IMR-90 (cell line): ENCODE results near the gene AGAP1. TPM values are rescaled to one million over a fixed set of nuclear protein-coding genes. Genes with fewer than 3 reads are reported as not detected.
A peak's percentile ranks its signal among the peaks of the same experiment; 100 is the strongest.

Experiments
- ATAC-seq: fragments of 200-7000 bp; cut with Tn5 transposase; 2 replicates; pipeline ENCODE4 v1.9.1; 2020; ENCODE audit warnings: low read depth, mild to moderate bottlenecking, moderate library complexity
- BruUV-seq: library from RNA; stranded (reverse); fragments of 400-500 nt; replicated peaks from 2 replicates; lab custom pipeline; 2021; lab: Mats Ljungman, UMichigan
- CTCF ChIA-PET: fragments of 300-600 bp; formaldehyde crosslinking; extraction: SDS; loops from one replicate; lab custom pipeline; 2021; ENCODE audit warnings: antibody characterized with exemption; lab: Yijun Ruan, JAX
- POLR2A ChIA-PET: fragments of 300-600 bp; sonication (Branson Sonifier 250); formaldehyde crosslinking; loops from one replicate; lab custom pipeline; 2022; ENCODE audit warnings: antibody characterized with exemption; ENCODE audit not compliant: unreplicated experiment; lab: Charles Lee
- DNase-seq: peaks from one replicate; pipeline ENCODE4 v3.0.0; 2013
- H2AFZ ChIP-seq: replicated peaks from 2 replicates; pipeline ENCODE3; 2013; ENCODE audit warnings: low read length, mild to moderate bottlenecking; ENCODE audit not compliant: poor library complexity
- H2AK5ac ChIP-seq: 2 replicates; pipeline ENCODE4 v1.6.1; 2013; ENCODE audit warnings: low read depth, low read length, inconsistent platforms
- H2AK9ac ChIP-seq: replicated peaks from 2 replicates; pipeline ENCODE3; 2013; ENCODE audit warnings: mild to moderate bottlenecking, low read depth, low read length, moderate library complexity; ENCODE audit not compliant: poor library complexity
- H2BK120ac ChIP-seq: 2 replicates; pipeline ENCODE4 v1.6.1; 2013; ENCODE audit warnings: low read depth, low read length, inconsistent platforms
- H2BK15ac ChIP-seq: 3 replicates; pipeline ENCODE4 v1.6.1; 2013; ENCODE audit warnings: low read depth, low read length, inconsistent platforms
- H2BK20ac ChIP-seq: 2 replicates; pipeline ENCODE4 v1.6.1; 2013; ENCODE audit warnings: low read depth, mild to moderate bottlenecking, inconsistent platforms, low read length, moderate library complexity
- H2BK5ac ChIP-seq: 2 replicates; pipeline ENCODE4 v1.6.1; 2013; ENCODE audit warnings: mild to moderate bottlenecking, low read depth, low read length, inconsistent platforms; ENCODE audit not compliant: poor library complexity, severe bottlenecking
- H3K14ac ChIP-seq: replicated peaks from 2 replicates; pipeline ENCODE4 v1.6.1; 2013; ENCODE audit warnings: low read depth, low read length, inconsistent platforms
- H3K18ac ChIP-seq: 2 replicates; pipeline ENCODE4 v1.6.1; 2013; ENCODE audit warnings: low read depth, low read length, control low read depth
- H3K23ac ChIP-seq: 2 replicates; pipeline ENCODE4 v1.6.1; 2013; ENCODE audit warnings: low read depth, low read length, inconsistent platforms
- H3K27ac ChIP-seq: 2 replicates; pipeline ENCODE4 v1.5.1; 2013; ENCODE audit warnings: mild to moderate bottlenecking, control low read depth, low read length; ENCODE audit not compliant: insufficient read depth
- H3K27me3 ChIP-seq: 2 replicates; pipeline ENCODE4 v1.6.1; 2013; ENCODE audit warnings: low read length; ENCODE audit not compliant: control insufficient read depth, insufficient read depth
- H3K36me3 ChIP-seq: 2 replicates; pipeline ENCODE4 v1.6.1; 2013; ENCODE audit warnings: low read length, mixed read lengths; ENCODE audit not compliant: control insufficient read depth, insufficient read depth
- H3K4ac ChIP-seq: 2 replicates; pipeline ENCODE4 v1.6.1; 2013; ENCODE audit warnings: low read depth, low read length, inconsistent platforms
- H3K4me1 ChIP-seq: 2 replicates; pipeline ENCODE4 v1.6.1; 2013; ENCODE audit warnings: low read length, mixed read lengths; ENCODE audit not compliant: control insufficient read depth, insufficient read depth
- H3K4me2 ChIP-seq: 2 replicates; pipeline ENCODE4 v1.6.1; 2013; ENCODE audit warnings: low read depth, mild to moderate bottlenecking, control low read depth, low read length, moderate library complexity
- H3K4me3 ChIP-seq: 2 replicates; pipeline ENCODE4 v1.5.1; 2013; ENCODE audit warnings: low read depth, mild to moderate bottlenecking, control low read depth, low read length, moderate library complexity; ENCODE audit not compliant: insufficient read depth
- H3K56ac ChIP-seq: 2 replicates; pipeline ENCODE4 v1.6.1; 2013; ENCODE audit warnings: low read length, inconsistent platforms; ENCODE audit not compliant: insufficient read depth; ENCODE audit errors: extremely low read depth
- H3K79me1 ChIP-seq, 2 experiments: 2 replicates each; pipeline ENCODE4 v1.6.1; 2013; ENCODE audit warnings: low read length in 2 of 2, inconsistent platforms in 1 of 2, low read depth in 1 of 2
- H3K9ac ChIP-seq: 2 replicates; pipeline ENCODE4 v1.6.1; 2013; ENCODE audit warnings: low read depth, low read length, control low read depth
- H3K9me1 ChIP-seq: 2 replicates; pipeline ENCODE4 v1.6.1; 2013; ENCODE audit warnings: low read length, inconsistent platforms; ENCODE audit not compliant: insufficient read depth
- H3K9me3 ChIP-seq: 2 replicates; pipeline ENCODE4 v1.6.1; 2013; ENCODE audit warnings: low read length; ENCODE audit not compliant: control insufficient read depth, insufficient read depth
- H4K20me1 ChIP-seq: 2 replicates; pipeline ENCODE4 v1.6.1; 2013; ENCODE audit warnings: low read length, inconsistent platforms; ENCODE audit not compliant: insufficient read depth
- H4K5ac ChIP-seq: 2 replicates; pipeline ENCODE4 v1.6.1; 2013; ENCODE audit warnings: mild to moderate bottlenecking, low read depth, low read length, control low read depth
- H4K8ac ChIP-seq, 2 experiments: 2 replicates each; pipeline ENCODE4 v1.6.1; 2013; ENCODE audit warnings: low read depth in 2 of 2, low read length in 2 of 2, control low read depth in 1 of 2, inconsistent platforms in 1 of 2
- H4K91ac ChIP-seq: 2 replicates; pipeline ENCODE4 v1.6.1; 2013; ENCODE audit warnings: low read depth, low read length, inconsistent platforms; ENCODE audit not compliant: insufficient read depth
- FOS ChIP-seq: fragments of 150-350 bp; IDR thresholded peaks from 2 replicates; pipeline ENCODE4 v1.6.1; 2016; ENCODE audit warnings: low read depth, low read length
- MAFK ChIP-seq: IDR thresholded peaks from 2 replicates; pipeline ENCODE4 v1.6.1; 2012; ENCODE audit warnings: low read depth, low read length, improper control_type of control experiment
- MAZ ChIP-seq: IDR thresholded peaks from 2 replicates; pipeline ENCODE4 v1.6.1; 2012; ENCODE audit warnings: low read depth, mild to moderate bottlenecking, low read length, improper control_type of control experiment, moderate library complexity, borderline replicate concordance
- MXI1 ChIP-seq: IDR thresholded peaks from 2 replicates; pipeline ENCODE4 v1.6.1; 2012; ENCODE audit warnings: low read depth, mild to moderate bottlenecking, low read length, moderate library complexity, borderline replicate concordance
- POLR2A ChIP-seq: IDR thresholded peaks from 2 replicates; pipeline ENCODE4 v1.6.1; 2012; ENCODE audit warnings: mild to moderate bottlenecking, low read depth, low read length
- WGBS, 2 experiments: methylation state at CpG; one replicate each; pipeline versions ENCODE4 v1.1.5 to v1.1.7; 2013; ENCODE audit warnings: missing lambda C conversion rate in 2 of 2; ENCODE audit not compliant: insufficient read length in 1 of 2; ENCODE audit errors: extremely low coverage in 2 of 2; 5-methylcytosine and 5-hydroxymethylcytosine counted together
- dilution Hi-C: fragments of 300-500 bp; cut with HindIII; formaldehyde crosslinking; loops from one replicate; pipeline ENCODE4 v1.14.3; 2018; ENCODE audit warnings: low sequenced_read_pairs; ENCODE audit not compliant: unreplicated experiment
- in situ Hi-C: fragments of 300-500 bp; cut with MboI; formaldehyde crosslinking; loops from 3 replicates; pipeline ENCODE4 v1.14.3; 2019; ENCODE audit warnings: low sequenced_read_pairs, inconsistent platforms, mixed read lengths
- intact Hi-C: fragments of 100-400 bp; cut with micrococcal nuclease; formaldehyde crosslinking; loops from 2 replicates; pipeline ENCODE4 v1.10.0; 2022
- polyA plus RNA-seq, 3 experiments: library from polyadenylated mRNA; depleted of rRNA; stranded (reverse); fragments of >200 nt; gene quantifications; 2 replicates each; pipeline ENCODE4 v1.2.3, GENCODE V29; 2012; ENCODE audit warnings: low replicate concordance in 1 of 3
- total RNA-seq: library from RNA; depleted of rRNA; stranded (reverse); fragments of >200 nt; gene quantifications from 2 replicates; pipeline ENCODE4 v1.2.3, GENCODE V29; 2012

The AGAP1 gene
- total and polyA plus RNA-seq, 2 of the 4 experiments (the other 2 are of a cell fraction): 15.1 to 16.4 TPM

GRCh38 chr2:235850771-235851551 lies 357.1 kb downstream of the AGAP1 start:
- Histone ChIP-seq H3K4me3 (no peak overlapping the region), H4K8ac (no peak overlapping the region), H3K27ac (no peak overlapping the region), H2BK120ac (no peak overlapping the region), H3K36me3 (no peaks in the 10 kb centered on the region), H2BK15ac (no peak overlapping the region), H3K4me1 (no peaks in the 10 kb centered on the region), H3K23ac (no peak overlapping the region), H2BK20ac (no peak overlapping the region), H3K9me1 (no peaks in the 10 kb centered on the region; the same call in 1 of the 2 replicates), H3K79me1 (peaks cover 0 to 4% of the 10 kb centered on the region in 2 experiments; a peak in 2 of 4 replicates), H3K9me3 (no peaks in the 10 kb centered on the region), H3K9ac (no peak overlapping the region), H3K18ac (no peak overlapping the region), H2BK5ac (no peak overlapping the region), H4K91ac (no peak overlapping the region), H3K4ac (no peak overlapping the region), H2AK9ac (no peak overlapping the region), H2AK5ac (no peak overlapping the region), H3K56ac (no peak overlapping the region), H4K20me1 (no peaks in the 10 kb centered on the region), H3K27me3 (no peaks in the 10 kb centered on the region), H4K5ac (no peak overlapping the region), H2AFZ (no peak overlapping the region), H3K14ac (no peak overlapping the region), H3K4me2 (no peak overlapping the region)
- intact Hi-C loops (no loop called here), dilution Hi-C loops (no loop called here), in situ Hi-C loops (no loop called here)
- BruUV-seq: no TSS peak
- TF ChIP-seq FOS: no peak
- TF ChIP-seq MXI1: no peak
- no peak for TF ChIP-seq MAFK
- TF ChIP-seq POLR2A: no peak
- no peak for TF ChIP-seq MAZ
- ChIA-PET CTCF (no interaction called here), POLR2A (no interaction called here)
- ATAC-seq: no peak
- WGBS, 2 experiments: 100% methylated on average over 1 of the region's 13 CpGs; no CpG with 5 or more reads in 1 of the 2 experiments
- DNase-seq: peak; percentile 5
